Keratinocyte (primary cell): ENCODE measurements around the gene HMCN2. TPM values are rescaled to one million over a fixed set of nuclear protein-coding genes. Genes with fewer than 3 reads are reported as not detected.

Source experiments
- DNase-seq: peaks from one replicate; pipeline ENCODE4 v3.0.0-alpha.2; 2011; ENCODE audit warnings: low read depth, missing footprints, low spot score
- FAIRE-seq: peaks from 2 replicates; lab custom pipeline; 2011; peaks lifted over from hg19 to GRCh38; lab: Jason Lieb, UNC
- H2AFZ ChIP-seq: 2 replicates; pipeline ENCODE4 v1.6.0; 2012; ENCODE audit warnings: low read length, control low read depth, inconsistent platforms; ENCODE audit not compliant: control insufficient read depth
- H3K27ac ChIP-seq: 2 replicates; pipeline ENCODE4 v1.5.1; 2011; ENCODE audit warnings: low read length; ENCODE audit not compliant: control insufficient read depth, insufficient read depth
- H3K27me3 ChIP-seq: 3 replicates; pipeline ENCODE4 v1.6.0; 2011; ENCODE audit warnings: low read length; ENCODE audit not compliant: control insufficient read depth, insufficient read depth; ENCODE audit errors: extremely low read depth
- H3K36me3 ChIP-seq, 2 experiments: 2 replicates in 1 of 2; 3 replicates in 1 of 2; pipeline ENCODE4 v1.5.1; 2011; ENCODE audit warnings: low read length in 2 of 2, mild to moderate bottlenecking in 1 of 2; ENCODE audit not compliant: control insufficient read depth in 2 of 2, insufficient read depth in 2 of 2; ENCODE audit errors: extremely low read depth in 1 of 2
- H3K4me1 ChIP-seq: 3 replicates; pipeline ENCODE4 v1.5.1; 2011; ENCODE audit warnings: low read length; ENCODE audit not compliant: control insufficient read depth, insufficient read depth; ENCODE audit errors: extremely low read depth
- H3K4me2 ChIP-seq: 3 replicates; pipeline ENCODE4 v1.6.0; 2011; ENCODE audit warnings: low read depth, low read length; ENCODE audit not compliant: control insufficient read depth, insufficient read depth; ENCODE audit errors: extremely low read depth
- H3K4me3 ChIP-seq, 3 experiments: fragments of 200-600 bp in 1 of 3; sonication (generic) in 1 of 3; 2 replicates in 2 of 3; 3 replicates in 1 of 3; pipeline ENCODE4 v1.5.1; 2011 to 2016; ENCODE audit warnings: low read length in 3 of 3, mild to moderate bottlenecking in 3 of 3, control low read depth in 2 of 3, inconsistent platforms in 1 of 3, low read depth in 1 of 3, mixed read lengths in 1 of 3, mixed run types in 1 of 3, moderate library complexity in 1 of 3; ENCODE audit not compliant: control insufficient read depth in 2 of 3, insufficient read depth in 2 of 3; ENCODE audit errors: extremely low read depth in 1 of 3
- H3K79me2 ChIP-seq: 2 replicates; pipeline ENCODE4 v1.6.0; 2012; ENCODE audit warnings: low read length; ENCODE audit not compliant: control insufficient read depth, insufficient read depth
- H3K9ac ChIP-seq: 3 replicates; pipeline ENCODE4 v1.6.0; 2011; ENCODE audit warnings: low read length; ENCODE audit not compliant: control insufficient read depth, insufficient read depth; ENCODE audit errors: extremely low read depth
- H3K9me1 ChIP-seq: 3 replicates; pipeline ENCODE4 v1.6.0; 2011; ENCODE audit warnings: low read length; ENCODE audit not compliant: control insufficient read depth, insufficient read depth; ENCODE audit errors: extremely low read depth
- H3K9me3 ChIP-seq: 2 replicates; pipeline ENCODE4 v1.5.1; 2012; ENCODE audit warnings: low read depth, low read length; ENCODE audit not compliant: control insufficient read depth
- H4K20me1 ChIP-seq: 3 replicates; pipeline ENCODE4 v1.6.0; 2011; ENCODE audit warnings: low read length; ENCODE audit not compliant: control insufficient read depth, insufficient read depth; ENCODE audit errors: extremely low read depth
- CTCF ChIP-seq, 3 experiments: IDR thresholded peaks in 1 of 3; conservative IDR thresholded peaks in 1 of 3; optimal IDR thresholded peaks in 1 of 3; 2 replicates in 2 of 3; 3 replicates in 1 of 3; pipeline versions ENCODE3 to v1.5.1; 2011; ENCODE audit warnings: low read length in 3 of 3, mild to moderate bottlenecking in 3 of 3, moderate library complexity in 2 of 3, control low read depth in 1 of 3, inconsistent platforms in 1 of 3; ENCODE audit not compliant: insufficient read depth in 2 of 3; ENCODE audit errors: extremely low read depth in 1 of 3
- EZH2 ChIP-seq: IDR thresholded peaks from one replicate; pipeline ENCODE4 v1.6.1; 2012; ENCODE audit warnings: inconsistent platforms, mild to moderate bottlenecking, low read length, moderate library complexity
- dilution Hi-C: fragments of 300-500 bp; cut with MboI; formaldehyde crosslinking; loops from one replicate; pipeline ENCODE4 v1.7.0; 2020; ENCODE audit warnings: low sequenced_read_pairs; ENCODE audit not compliant: extremely low pct_ligation_motif_present
- polyA plus RNA-seq, 5 experiments: library from polyadenylated mRNA; depleted of rRNA in 3 of 5; stranded (reverse) in 3 of 5; stranded (forward) in 1 of 5; unstranded in 1 of 5; fragments of >200 nt; gene quantifications; 1 replicate in 1 of 5; 2 replicates in 3 of 5; 3 replicates in 1 of 5; pipeline versions ENCODE4 v1.2.1 to v1.2.3, GENCODE V29; 2011 to 2012; ENCODE audit warnings: missing spikeins in 2 of 5, low read depth in 1 of 5, low replicate concordance in 1 of 5

The HMCN2 gene
- polyA plus RNA-seq, 1 donor (not counting 4 experiments of a cell fraction or from before 2014, with no cell fraction given), result not detected

- H3K36me3 ChIP-seq, result no peaks in the 10 kb centered on the region
- FAIRE-seq, result no peak
- TF ChIP-seq CTCF (optimal IDR thresholded peaks at IDR 0.05 in 1 of 3, IDR thresholded peaks at IDR 0.05 in 1 of 3, conservative IDR thresholded peaks at IDR 0.05 in 1 of 3; ENCODE audit: extremely low read depth in 1 of 3, insufficient read depth in 2 of 3, low read length in 3 of 3), result no peak
- no peak for TF ChIP-seq EZH2
- H3K4me2 ChIP-seq, result no peak overlapping the region
- H3K4me3 ChIP-seq, result no peak overlapping the region
- no peaks in the 10 kb centered on the region for H4K20me1 ChIP-seq
- no peak overlapping the region for H2AFZ ChIP-seq
- no peak overlapping the region for H3K27ac ChIP-seq
- H3K4me1 ChIP-seq, result no peaks in the 10 kb centered on the region
- H3K27me3 ChIP-seq, result no peaks in the 10 kb centered on the region
- H3K79me2 ChIP-seq, result no peaks in the 10 kb centered on the region
- H3K9me1 ChIP-seq, result no peaks in the 10 kb centered on the region
- H3K9me3 ChIP-seq, result no peaks in the 10 kb centered on the region
- no peak overlapping the region for H3K9ac ChIP-seq
- DNase-seq, result no peak
- dilution Hi-C loops, result no loop called here
Measured at GRCh38 chr9:130297371-130297770, 31.8 kb downstream of the HMCN2 start.

- FAIRE-seq (no peak), DNase-seq (no peak)
- H3K79me2 ChIP-seq, result no peaks in the 10 kb centered on the region
- H3K4me3 ChIP-seq, result no peak overlapping the region
- H3K4me2 ChIP-seq, result no peak overlapping the region
- H4K20me1 ChIP-seq, result no peaks in the 10 kb centered on the region
- no peaks in the 10 kb centered on the region for H3K36me3 ChIP-seq
- H3K9me3 ChIP-seq, result no peaks in the 10 kb centered on the region
- no peak for TF ChIP-seq CTCF (optimal IDR thresholded peaks at IDR 0.05 in 1 of 3, IDR thresholded peaks at IDR 0.05 in 1 of 3, conservative IDR thresholded peaks at IDR 0.05 in 1 of 3; ENCODE audit: extremely low read depth in 1 of 3, insufficient read depth in 2 of 3, low read length in 3 of 3)
- TF ChIP-seq EZH2, result no peak
- H2AFZ ChIP-seq, result no peak overlapping the region
- peaks cover 4% of the 10 kb centered on the region for H3K27me3 ChIP-seq
- no peaks in the 10 kb centered on the region for H3K4me1 ChIP-seq
- H3K9ac ChIP-seq, result no peak overlapping the region
- H3K9me1 ChIP-seq, result no peaks in the 10 kb centered on the region
- dilution Hi-C loops, result no loop called here
- no peak overlapping the region for H3K27ac ChIP-seq
Measured at GRCh38 chr9:130298662-130299279, 33.2 kb downstream of the HMCN2 start.
